AG04449 (cell line): ENCODE results near the gene BTLA.

Source experiments
- CTCF ChIA-PET: fragments of 350-600 bp; formaldehyde crosslinking; extraction: SDS; loops from one replicate; lab custom pipeline; 2021; ENCODE audit warnings: antibody characterized with exemption; lab: Yijun Ruan, JAX
- POLR2A ChIA-PET: fragments of 400-600, 350-600 bp; formaldehyde crosslinking; extraction: SDS; loops from one replicate; lab custom pipeline; 2020; ENCODE audit warnings: antibody characterized with exemption, inconsistent platforms; lab: Yijun Ruan, JAX
- DNase-seq: peaks from one replicate; pipeline ENCODE4 v3.0.0-alpha.2; 2010; ENCODE audit warnings: low read depth, low spot score
- H3K4me3 ChIP-seq: 2 replicates; pipeline ENCODE4 v1.5.1; 2011; ENCODE audit warnings: low read depth, mild to moderate bottlenecking, control low read depth, low read length
- CTCF ChIP-seq: IDR thresholded peaks from one replicate; pipeline ENCODE4 v1.5.1; 2011; ENCODE audit warnings: mild to moderate bottlenecking, moderate library complexity, low read length, control low read depth, inconsistent platforms; ENCODE audit not compliant: insufficient read depth; ENCODE audit errors: missing control alignments

BTLA gene

DNA sequence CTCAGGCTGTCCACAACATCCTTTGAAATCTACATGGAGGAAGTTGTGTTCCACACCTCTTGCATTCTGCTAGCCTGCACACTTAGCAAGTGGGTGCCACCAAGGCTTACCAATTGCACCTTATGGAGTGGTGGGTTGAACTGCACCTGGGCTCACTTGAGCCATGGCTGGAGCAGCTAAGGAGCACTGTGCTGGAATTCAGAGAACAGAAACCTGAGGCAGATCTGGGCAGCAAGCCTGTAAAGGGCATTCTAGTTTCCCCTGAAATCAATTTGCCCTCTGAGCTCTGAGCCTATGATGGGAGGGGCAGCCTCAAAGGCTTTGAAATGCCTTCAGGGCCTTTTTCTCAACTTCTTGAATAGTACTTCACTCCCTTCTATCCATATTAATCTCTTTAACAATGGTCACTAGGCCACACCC lies 18.0 kb downstream of the BTLA start:
- CTCF ChIA-PET = no interaction called here
- no peak overlapping the region for H3K4me3 ChIP-seq
- TF ChIP-seq CTCF = no peak
- no peak for DNase-seq
- POLR2A ChIA-PET = no interaction called here

GRCh38 chr3:112477891-112478290 lies 21.4 kb downstream of the BTLA start:
- ChIA-PET CTCF (interaction anchor here (0.9 to 1.3 kb wide), 2 partner anchors 40 to 184 kb away, joined by 3 read pairs; partner anchors contain the start of gene SLC9C1), POLR2A (no interaction called here)
- no peak for DNase-seq
- H3K4me3 ChIP-seq = no peak overlapping the region
- no peak for TF ChIP-seq CTCF

DNA sequence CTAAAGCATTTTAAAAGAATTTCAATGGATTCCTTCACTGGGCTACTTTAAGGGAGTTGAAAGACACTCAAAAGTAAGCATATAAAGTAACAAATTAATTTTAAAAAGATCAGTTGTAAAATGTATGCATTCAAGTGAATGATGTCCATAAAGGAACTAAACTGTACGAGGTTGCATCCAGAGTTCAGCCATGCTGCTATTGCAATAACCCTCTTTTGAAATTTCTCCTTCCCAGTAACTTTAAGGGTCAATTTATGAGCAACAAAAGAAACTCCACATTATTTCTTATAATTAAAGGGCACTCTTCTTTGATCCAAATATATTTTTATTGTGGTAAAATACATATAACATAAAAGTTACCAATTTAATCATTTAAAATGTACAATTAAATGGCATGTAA lies 22.9 kb downstream of the BTLA start:
- H3K4me3 ChIP-seq = no peak overlapping the region
- ChIA-PET CTCF (no interaction called here), POLR2A (no interaction called here)
- TF ChIP-seq CTCF = no peak
- no peak for DNase-seq

- POLR2A ChIA-PET = no interaction called here
- no peak overlapping the region for H3K4me3 ChIP-seq
- no peak for DNase-seq
- CTCF ChIA-PET = no interaction called here
- TF ChIP-seq CTCF = no peak
Measured at GRCh38 chr3:112474796-112475195, 24.5 kb downstream of the BTLA start.

- ChIA-PET CTCF (no interaction called here), POLR2A (no interaction called here)
- H3K4me3 ChIP-seq = no peak overlapping the region
- TF ChIP-seq CTCF = no peak
- no peak for DNase-seq
Measured at GRCh38 chr3:112472691-112473090, 26.6 kb downstream of the BTLA start.

DNA sequence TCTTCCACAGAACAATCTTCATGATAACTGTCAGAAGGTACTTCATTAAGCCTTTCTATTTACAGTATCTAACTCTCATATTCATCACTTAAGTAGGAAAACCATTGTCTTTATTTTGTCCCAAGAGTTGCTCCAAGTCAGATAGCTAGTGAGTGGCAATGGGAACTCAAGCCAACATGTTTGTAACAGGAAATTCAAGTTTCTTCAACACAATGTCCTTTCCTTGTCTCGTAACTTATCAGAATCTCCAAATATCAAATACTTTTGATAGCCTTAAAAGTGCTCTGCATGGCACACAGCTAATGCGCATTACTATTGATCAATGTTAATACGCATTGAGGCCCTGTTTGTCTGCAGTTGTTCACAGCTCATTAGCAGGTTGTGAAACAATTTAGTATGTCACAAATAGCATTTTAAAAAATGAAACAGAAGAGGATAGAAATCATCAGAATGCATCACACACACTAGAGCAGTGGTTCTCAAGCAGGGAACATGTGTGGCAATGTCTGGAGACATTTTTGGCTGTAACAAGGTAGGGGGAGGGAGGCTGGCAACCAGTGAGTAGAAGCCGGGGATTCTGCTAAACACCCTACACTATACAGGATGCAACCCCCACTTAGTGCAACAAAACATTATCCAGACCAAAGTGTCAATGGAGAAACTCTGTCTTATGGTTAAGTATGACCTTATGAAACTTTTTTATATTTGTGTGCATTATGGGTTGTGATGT lies 27.5 kb downstream of the BTLA start:
- ChIA-PET POLR2A (no interaction called here), CTCF (no interaction called here)
- DNase-seq = no peak
- H3K4me3 ChIP-seq = no peak overlapping the region
- TF ChIP-seq CTCF = no peak
